ENCODE measurements around the gene ADRB2. TPM values are rescaled to one million over a fixed set of nuclear protein-coding genes. Genes with fewer than 3 reads are reported as not detected.

The ADRB2 gene
- total RNA-seq, 1 donor from 2014 or later: 5.1 TPM

DNA sequence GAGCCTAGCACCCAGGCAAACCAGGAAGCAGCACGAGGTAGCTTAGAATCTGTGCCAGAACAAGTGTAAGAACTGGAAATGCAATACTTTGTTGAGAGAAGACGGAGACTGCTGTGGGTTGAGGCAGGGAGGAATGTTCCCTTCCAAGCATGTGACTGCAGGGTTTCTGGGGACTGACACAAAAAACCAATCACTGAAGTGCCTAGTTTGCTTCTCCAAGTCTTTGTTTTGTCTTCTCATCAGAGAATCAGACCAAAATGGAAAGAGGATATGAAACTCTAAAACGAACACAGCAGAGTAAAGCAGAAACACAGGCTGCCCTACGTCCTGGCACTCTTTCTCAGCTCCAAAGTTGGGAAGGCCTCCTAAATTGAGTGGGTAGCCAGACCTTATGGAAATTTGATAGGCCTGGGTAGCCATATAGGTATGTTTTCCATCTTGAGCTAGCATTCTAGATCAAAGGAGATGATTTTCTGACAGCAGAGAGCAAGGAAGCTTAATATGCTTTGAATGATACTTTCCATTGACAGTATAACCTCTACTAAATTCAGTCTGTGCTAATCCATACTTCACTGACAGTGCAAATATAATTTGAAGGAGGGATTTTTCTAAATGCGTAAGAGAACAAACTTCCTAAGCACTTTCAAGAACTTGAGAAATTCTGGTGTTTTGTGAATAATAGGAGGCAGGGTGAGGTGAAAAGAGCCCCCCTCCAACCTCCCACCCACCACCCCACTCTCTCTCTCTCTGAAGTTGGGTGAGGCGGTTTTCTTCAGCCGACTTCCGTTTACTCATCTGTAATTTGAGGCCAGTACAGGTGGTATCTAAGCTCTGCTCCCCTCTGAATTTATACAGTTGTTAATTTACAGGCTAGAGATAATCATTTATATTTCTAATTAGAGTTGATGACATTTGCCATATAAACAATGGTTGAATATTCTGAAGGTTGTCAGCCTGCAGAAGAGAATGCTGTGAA is 5.5 kb downstream of the ADRB2 start:
- H3K27ac ChIP-seq (replicated peaks): peak overlapping the region; percentile 96
- no peaks in the 10 kb centered on the region for H3K27me3 ChIP-seq (ENCODE audit: low read depth)
- TF ChIP-seq, protein P1, sequence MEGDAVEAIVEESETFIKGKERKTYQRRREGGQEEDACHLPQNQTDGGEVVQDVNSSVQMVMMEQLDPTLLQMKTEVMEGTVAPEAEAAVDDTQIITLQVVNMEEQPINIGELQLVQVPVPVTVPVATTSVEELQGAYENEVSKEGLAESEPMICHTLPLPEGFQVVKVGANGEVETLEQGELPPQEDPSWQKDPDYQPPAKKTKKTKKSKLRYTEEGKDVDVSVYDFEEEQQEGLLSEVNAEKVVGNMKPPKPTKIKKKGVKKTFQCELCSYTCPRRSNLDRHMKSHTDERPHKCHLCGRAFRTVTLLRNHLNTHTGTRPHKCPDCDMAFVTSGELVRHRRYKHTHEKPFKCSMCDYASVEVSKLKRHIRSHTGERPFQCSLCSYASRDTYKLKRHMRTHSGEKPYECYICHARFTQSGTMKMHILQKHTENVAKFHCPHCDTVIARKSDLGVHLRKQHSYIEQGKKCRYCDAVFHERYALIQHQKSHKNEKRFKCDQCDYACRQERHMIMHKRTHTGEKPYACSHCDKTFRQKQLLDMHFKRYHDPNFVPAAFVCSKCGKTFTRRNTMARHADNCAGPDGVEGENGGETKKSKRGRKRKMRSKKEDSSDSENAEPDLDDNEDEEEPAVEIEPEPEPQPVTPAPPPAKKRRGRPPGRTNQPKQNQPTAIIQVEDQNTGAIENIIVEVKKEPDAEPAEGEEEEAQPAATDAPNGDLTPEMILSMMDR (IDR thresholded peaks at IDR 0.05; ENCODE audit: borderline replicate concordance): no peak
- intact Hi-C loops (cut with micrococcal nuclease): no loop called here
- no peak for DNase-seq
- H3K4me3 ChIP-seq: peak overlapping the region; percentile 76
- no peaks in the 10 kb centered on the region for H3K9me3 ChIP-seq (replicated peaks)
- H3K36me3 ChIP-seq: no peaks in the 10 kb centered on the region
- H3K4me1 ChIP-seq: peaks cover 84% of the 10 kb centered on the region

DNA sequence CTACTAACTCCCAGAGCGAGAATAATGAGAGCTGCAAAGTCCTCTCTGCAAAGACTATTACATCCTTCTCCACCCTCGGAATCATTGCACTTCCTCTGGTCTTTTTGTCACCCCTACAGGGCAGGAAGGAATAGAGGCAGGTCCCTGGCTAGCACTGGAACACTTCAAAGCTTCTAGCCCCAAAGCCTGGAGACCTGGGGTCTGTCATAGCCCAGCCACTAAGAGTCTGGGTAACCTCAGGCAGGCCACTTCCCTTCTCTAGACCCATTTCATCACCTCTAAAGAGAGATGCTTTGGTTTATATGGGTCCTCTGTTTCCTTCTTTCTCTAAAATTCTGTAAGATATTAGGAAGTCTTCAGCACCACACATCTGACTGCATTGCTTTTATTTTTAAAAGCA is 6.7 kb downstream of the ADRB2 start:
- Histone ChIP-seq H3K27ac (replicated peaks) (peak overlapping the region; percentile 96), H3K36me3 (no peaks in the 10 kb centered on the region), H3K9me3 (replicated peaks) (no peaks in the 10 kb centered on the region), H3K4me1 (peaks cover 85% of the 10 kb centered on the region), H3K4me3 (peak overlapping the region; percentile 30), H3K27me3 (ENCODE audit: low read depth) (no peaks in the 10 kb centered on the region)
- TF ChIP-seq, protein P1 (IDR thresholded peaks at IDR 0.05; ENCODE audit: borderline replicate concordance): no peak
- DNase-seq: no peak
- intact Hi-C loops (cut with micrococcal nuclease): no loop called here

DNA sequence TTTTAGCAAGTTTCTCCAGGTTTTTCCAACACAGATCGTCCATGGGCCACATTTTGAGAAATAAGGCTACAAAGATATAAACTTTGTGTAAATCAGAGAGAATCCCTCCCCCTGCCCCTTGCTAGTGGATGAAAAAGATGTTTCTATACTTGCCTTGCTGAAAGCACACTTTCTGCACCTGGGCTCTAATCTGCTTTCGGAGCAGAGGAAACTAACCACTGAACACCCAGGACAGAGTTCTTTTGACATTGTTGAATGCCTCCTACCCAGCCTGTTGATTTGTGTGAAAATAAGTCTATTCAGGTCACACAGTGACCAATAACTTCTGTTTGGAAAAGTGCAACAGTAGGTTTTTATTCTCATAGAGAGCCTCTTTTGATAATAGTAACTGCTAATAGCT is 7.5 kb downstream of the ADRB2 start:
- Histone ChIP-seq H3K27ac (replicated peaks) (peak overlapping the region; percentile 96), H3K4me3 (peak overlapping the region; percentile 1), H3K36me3 (no peaks in the 10 kb centered on the region), H3K27me3 (ENCODE audit: low read depth) (no peaks in the 10 kb centered on the region), H3K9me3 (replicated peaks) (no peaks in the 10 kb centered on the region), H3K4me1 (peaks cover 89% of the 10 kb centered on the region)
- DNase-seq: no peak
- intact Hi-C loops (cut with micrococcal nuclease): no loop called here
- TF ChIP-seq, protein P1 (IDR thresholded peaks at IDR 0.05; ENCODE audit: borderline replicate concordance): no peak

DNA sequence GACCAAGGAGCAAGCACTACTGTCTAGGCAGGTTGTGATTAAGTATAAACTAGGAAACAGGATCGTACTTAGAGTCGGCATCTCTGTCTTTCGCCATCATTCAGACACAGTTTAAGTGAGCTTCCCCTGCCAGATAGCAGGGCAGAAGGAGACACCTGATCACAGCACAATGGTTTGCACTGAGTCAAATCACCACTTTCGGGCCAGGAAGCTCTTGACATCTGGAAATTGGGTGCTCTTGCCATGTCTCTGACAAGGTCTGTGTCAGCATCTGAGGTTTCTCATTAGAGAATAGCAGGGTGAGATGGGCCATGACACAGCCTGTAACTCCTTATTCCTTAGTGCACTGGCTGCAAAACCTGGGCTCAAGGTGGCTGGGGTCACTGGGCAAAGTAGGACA is 8.3 kb downstream of the ADRB2 start:
- H3K9me3 ChIP-seq (replicated peaks): no peaks in the 10 kb centered on the region
- no peaks in the 10 kb centered on the region for H3K27me3 ChIP-seq (ENCODE audit: low read depth)
- intact Hi-C loops (cut with micrococcal nuclease): no loop called here
- no peak for DNase-seq
- TF ChIP-seq, protein P1 (IDR thresholded peaks at IDR 0.05; ENCODE audit: borderline replicate concordance): no peak
- peaks cover 87% of the 10 kb centered on the region for H3K4me1 ChIP-seq
- H3K36me3 ChIP-seq: no peaks in the 10 kb centered on the region
- peak overlapping the region; percentile 1 for H3K4me3 ChIP-seq
- H3K27ac ChIP-seq (replicated peaks): peak overlapping the region; percentile 96

DNA sequence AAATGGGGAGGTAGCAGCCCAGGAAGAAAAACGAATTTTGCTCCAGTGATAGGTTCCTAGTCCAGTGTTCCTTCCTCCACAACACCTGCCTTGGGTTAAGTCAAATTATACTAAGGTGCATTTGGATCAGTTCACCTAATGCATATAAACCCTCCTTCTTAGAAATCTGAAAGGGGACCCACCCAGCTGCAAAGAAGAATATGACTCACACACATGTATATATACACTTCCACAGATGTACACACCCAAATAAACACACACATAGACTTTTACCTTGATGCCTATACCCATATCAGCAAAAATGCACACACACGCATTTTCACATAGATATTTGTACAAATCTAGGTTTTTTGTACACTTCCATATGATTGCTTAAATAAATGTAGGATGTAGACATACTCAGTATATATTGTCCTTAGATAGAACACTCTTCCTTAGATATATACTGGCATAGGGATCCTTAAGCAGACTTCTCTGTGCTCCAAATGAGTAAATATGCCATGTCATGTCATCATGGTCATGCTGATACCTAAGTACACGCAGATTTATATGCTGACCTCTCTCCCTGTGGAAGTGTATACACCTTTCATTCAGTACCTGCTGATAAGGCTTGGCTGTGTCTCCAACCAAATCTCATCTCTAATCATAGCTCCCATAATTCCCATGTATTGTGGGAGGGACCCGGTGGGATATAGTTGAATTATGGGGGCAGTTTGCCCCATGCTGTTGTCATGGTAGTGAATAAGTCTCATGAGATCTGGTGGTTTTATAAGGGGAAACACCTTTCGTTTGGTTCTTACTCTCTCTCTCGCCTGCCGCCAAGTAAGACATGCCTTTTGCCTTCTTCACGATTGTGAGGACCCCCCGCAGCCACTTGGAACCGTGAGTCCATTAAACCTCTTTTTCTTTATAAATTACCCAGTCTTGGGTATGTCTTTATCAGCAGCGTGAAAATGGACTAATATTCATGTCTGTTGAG is 10.2 kb downstream of the ADRB2 start:
- Histone ChIP-seq H3K27me3 (ENCODE audit: low read depth) (no peaks in the 10 kb centered on the region), H3K4me1 (peaks cover 87% of the 10 kb centered on the region), H3K9me3 (replicated peaks) (no peaks in the 10 kb centered on the region), H3K4me3 (no peak overlapping the region), H3K27ac (replicated peaks) (no peak overlapping the region), H3K36me3 (no peaks in the 10 kb centered on the region)
- intact Hi-C loops (cut with micrococcal nuclease): no loop called here
- DNase-seq: no peak
- TF ChIP-seq, protein P1 (IDR thresholded peaks at IDR 0.05; ENCODE audit: borderline replicate concordance): no peak
